Stomach (tissue), 4 donors: ENCODE results near the gene PPP2R3C.

Experiments used
- POLR2AphosphoS5 ChIP-seq, 3 donors: sonication (generic); formaldehyde crosslinking; IDR thresholded peaks; one replicate each; pipeline ENCODE4 v1.6.1; 2016; ENCODE audit warnings: antibody characterized with exemption in 3 of 3
- TF ChIP-seq, protein P1 (sequence below), 7 experiments: fragments of 450-650 bp in 4 of 7; fragments of 200-600 bp in 3 of 7; sonication (generic) in 3 of 7; IDR thresholded peaks; one replicate each; pipeline ENCODE4 v1.5.1; 2016 to 2019; ENCODE audit warnings: antibody characterized with exemption in 7 of 7, control low read depth in 2 of 7, mild to moderate bottlenecking in 1 of 7

DNA sequence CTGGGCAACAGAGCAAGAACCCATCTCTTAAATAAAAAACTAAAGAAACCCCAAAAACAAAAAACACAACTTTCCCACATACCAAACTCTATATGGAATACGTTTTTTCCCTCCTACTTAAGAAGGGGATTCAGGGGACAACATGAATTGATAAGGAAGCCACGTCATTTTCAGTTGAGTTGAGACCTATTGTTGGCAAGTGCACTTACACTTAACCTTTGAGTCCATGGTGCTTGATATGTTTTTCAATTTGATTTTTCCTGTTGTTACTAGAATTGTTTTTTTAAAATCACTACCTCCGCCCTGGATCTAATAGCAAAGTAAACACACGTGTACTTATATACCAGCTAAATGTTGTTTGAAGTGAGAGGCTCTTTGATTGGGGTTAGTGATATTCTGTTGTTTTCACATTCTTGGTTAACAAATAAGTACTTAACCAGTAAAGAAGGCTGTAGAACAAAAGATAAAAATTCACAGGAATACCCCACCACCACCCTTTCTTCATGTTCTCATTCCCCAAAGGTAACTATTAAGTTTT lies 73.7 kb downstream of the PPP2R3C start:
- TF ChIP-seq, protein P1, sequence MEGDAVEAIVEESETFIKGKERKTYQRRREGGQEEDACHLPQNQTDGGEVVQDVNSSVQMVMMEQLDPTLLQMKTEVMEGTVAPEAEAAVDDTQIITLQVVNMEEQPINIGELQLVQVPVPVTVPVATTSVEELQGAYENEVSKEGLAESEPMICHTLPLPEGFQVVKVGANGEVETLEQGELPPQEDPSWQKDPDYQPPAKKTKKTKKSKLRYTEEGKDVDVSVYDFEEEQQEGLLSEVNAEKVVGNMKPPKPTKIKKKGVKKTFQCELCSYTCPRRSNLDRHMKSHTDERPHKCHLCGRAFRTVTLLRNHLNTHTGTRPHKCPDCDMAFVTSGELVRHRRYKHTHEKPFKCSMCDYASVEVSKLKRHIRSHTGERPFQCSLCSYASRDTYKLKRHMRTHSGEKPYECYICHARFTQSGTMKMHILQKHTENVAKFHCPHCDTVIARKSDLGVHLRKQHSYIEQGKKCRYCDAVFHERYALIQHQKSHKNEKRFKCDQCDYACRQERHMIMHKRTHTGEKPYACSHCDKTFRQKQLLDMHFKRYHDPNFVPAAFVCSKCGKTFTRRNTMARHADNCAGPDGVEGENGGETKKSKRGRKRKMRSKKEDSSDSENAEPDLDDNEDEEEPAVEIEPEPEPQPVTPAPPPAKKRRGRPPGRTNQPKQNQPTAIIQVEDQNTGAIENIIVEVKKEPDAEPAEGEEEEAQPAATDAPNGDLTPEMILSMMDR (IDR thresholded peaks at IDR 0.05), result no peak
- TF ChIP-seq POLR2AphosphoS5 (IDR thresholded peaks at IDR 0.05), result no peak
